NCI-H128 (cell line): ENCODE results near the gene THRA.

Experiments used
- DNase-seq: peaks from one replicate; lab custom pipeline; 2025; ENCODE audit not compliant: unreplicated experiment; lab: John Stamatoyannopoulos, UW

Gene THRA

DNA sequence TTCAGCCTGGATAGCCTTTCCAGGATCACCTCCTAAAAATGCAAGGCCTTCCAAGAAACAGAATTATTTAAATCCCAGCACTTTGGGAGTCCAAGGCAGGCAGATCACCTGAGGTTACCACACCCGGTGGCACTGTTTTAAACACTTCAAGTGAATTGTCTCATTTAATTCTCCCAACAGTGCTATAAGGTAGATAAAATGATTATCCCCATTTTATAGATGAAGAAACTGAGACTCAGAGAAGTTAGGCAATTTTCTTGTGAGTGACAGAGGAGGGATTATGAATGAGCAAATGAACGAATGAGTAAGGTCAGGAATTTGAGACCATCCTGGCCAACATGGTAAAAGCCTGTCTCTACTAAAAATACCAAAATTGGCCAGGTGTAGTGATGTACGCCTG lies 16.8 kb downstream of the THRA start:
- no peak for DNase-seq

DNA sequence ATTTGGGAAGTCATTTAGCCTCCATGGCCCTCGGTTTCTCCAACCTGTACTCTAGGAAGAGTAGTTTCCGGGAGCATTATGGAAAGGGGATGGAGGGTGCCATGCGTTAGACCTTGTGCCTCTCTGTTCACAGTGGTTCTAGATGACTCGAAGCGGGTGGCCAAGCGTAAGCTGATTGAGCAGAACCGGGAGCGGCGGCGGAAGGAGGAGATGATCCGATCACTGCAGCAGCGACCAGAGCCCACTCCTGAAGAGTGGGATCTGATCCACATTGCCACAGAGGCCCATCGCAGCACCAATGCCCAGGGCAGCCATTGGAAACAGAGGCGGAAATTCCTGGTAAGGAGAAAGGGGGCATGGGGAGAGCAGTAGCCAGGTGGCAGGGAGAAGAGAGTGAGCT lies 21.7 kb downstream of the THRA start:
- no peak for DNase-seq

- DNase-seq, result no peak
Measured at GRCh38 chr17:40086150-40087044, 23.6 kb downstream of the THRA start.

- no peak for DNase-seq
Measured at GRCh38 chr17:40087049-40087794, 24.5 kb downstream of the THRA start.

DNA sequence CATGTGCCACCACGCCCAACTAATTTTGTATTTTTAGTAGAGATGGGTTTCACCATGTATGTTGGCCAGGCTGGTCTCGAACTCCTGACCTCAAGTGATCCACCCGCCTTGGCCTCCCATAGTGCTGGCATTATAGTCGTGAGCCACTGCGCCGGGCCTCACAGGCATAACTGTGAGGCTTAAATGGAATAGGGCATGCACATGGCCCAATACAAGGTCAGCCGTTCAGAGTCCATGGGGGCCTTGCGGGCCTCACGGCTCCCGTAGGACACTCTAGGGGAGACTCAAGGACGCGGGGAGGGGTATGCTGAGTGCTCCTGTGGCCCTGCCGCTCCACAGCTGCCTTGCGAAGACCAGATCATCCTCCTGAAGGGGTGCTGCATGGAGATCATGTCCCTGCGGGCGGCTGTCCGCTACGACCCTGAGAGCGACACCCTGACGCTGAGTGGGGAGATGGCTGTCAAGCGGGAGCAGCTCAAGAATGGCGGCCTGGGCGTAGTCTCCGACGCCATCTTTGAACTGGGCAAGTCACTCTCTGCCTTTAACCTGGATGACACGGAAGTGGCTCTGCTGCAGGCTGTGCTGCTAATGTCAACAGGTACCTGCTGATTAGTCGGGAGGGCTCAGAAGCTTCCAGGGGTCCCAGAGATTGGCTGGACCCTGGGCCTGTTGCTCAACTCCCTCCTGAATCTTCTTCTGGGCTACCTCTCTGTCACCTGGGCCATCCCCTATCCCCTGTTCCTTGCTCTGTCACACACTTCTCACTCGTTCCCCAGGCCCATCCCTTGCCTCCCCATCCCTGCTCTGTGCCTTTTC lies 25.3 kb downstream of the THRA start:
- no peak for DNase-seq

DNA sequence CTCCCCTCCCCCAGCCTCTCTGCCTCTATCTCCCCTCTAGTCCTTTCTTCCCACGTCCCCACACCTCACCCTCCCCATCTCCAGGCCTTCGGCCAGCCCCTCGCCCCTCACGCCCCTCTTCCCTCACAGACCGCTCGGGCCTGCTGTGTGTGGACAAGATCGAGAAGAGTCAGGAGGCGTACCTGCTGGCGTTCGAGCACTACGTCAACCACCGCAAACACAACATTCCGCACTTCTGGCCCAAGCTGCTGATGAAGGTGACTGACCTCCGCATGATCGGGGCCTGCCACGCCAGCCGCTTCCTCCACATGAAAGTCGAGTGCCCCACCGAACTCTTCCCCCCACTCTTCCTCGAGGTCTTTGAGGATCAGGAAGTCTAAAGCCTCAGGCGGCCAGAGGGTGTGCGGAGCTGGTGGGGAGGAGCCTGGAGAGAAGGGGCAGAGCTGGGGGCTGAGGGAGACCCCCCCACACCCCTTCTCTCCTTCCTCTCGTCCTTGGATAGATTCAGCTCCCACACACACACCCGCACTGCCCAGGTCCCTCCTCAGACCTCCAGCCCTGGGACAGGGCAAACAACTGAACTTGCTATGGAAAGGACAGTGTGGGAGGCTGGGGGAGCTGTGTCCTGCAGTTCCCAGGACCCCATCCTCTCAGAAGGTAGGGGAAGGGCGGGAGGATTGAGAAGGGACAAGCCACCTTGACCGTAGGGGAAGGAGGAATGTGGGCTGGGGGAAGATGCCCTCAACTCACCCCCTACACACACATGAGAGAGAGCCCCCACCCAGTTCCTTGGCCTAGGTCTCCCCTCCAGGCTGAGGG lies 26.5 kb downstream of the THRA start:
- no peak for DNase-seq

DNA sequence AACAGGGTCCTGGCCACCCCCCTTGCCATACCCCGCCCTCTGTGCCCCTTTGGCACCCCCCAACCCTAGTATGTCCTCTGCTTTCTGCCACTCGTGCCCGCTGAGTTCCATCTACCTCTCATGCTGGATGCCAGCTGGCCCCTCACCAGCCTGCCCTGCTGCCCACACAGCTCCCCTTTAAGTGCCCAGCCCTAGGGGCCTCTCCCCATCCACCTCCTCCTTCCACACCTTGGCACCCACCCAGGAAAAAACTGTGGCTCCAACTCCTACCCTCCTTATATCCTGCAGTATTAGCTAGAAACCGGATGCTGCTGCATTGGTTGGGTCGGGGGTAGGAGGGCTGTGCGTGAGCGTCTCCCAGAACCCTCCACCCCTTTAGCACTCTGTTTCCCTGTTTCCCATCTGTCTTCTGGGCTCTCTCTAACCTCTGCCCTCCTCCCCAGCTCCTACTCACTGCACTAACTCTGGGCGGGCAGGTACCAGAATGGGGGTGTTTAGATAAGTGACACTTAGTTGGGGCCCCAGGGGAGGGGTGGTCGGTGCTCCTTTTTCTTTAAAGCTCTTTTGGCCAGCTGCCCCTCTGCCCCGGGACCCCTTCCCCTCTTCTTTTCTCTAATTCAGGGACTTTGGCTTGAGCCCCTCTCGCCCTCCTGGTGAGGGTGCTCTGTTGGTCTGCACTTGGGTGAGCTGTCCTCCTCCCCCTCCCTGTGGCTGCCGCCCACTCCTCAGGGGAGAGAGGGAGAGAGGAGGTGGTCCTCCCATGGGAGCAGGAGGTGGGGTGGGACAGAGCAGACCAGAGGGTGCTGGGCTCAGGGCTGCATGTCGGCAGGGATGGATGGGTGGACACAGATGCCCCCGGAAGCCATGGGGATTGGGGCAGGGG lies 27.7 kb downstream of the THRA start:
- no peak for DNase-seq

DNA sequence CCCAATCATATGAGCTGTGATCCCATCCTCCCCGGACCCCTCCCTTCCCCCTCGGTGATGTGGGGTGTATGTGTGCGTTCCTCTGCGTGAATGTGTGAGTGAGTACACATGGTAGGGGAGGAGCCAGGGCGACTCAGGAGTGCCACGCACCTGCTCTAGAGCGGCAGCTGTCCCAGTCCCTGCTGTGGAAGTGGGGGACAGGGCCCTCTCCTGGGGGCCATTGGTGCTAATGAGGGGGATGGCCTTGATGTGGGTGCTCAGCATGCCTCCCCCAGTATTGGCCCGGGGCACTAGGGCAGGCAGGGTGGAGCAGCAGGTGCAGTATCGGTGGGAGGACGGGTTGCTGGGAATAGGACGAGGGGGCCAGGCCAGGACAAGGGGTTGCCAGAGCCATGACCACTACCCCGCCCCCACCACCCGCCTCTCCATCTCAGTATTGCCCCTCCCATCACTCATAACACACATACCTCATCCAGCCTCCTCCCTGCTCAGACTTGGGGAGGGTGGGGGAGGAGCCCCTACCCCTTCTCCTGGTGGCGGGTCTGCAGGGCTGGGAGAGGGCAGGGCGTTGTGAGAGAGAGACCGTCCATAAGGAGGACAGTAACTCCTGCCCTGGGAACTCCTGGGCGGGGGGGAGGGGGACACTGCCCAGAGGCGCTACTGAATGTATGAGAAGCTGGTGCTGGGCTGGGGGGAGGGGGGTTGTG lies 29.1 kb downstream of the THRA start:
- no peak for DNase-seq

DNA sequence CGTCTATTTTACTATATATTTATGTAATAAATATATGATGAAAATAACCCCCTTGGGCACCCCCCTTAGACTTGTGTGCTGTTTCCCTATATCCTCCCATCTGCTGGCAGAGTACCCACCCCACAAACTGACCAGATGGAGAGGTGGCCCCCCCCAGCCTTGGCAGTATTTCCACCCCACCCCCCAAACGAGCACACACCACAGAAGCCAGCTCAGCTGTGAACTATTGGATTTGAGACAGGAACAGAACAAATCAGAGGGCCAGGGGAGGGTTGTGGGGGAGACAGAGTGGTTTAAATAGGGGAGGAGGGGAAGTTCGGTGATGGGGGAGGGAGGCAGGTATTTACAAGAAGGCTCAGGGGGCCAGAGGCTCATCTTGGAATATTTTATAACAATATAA lies 29.8 kb downstream of the THRA start:
- no peak for DNase-seq

DNA sequence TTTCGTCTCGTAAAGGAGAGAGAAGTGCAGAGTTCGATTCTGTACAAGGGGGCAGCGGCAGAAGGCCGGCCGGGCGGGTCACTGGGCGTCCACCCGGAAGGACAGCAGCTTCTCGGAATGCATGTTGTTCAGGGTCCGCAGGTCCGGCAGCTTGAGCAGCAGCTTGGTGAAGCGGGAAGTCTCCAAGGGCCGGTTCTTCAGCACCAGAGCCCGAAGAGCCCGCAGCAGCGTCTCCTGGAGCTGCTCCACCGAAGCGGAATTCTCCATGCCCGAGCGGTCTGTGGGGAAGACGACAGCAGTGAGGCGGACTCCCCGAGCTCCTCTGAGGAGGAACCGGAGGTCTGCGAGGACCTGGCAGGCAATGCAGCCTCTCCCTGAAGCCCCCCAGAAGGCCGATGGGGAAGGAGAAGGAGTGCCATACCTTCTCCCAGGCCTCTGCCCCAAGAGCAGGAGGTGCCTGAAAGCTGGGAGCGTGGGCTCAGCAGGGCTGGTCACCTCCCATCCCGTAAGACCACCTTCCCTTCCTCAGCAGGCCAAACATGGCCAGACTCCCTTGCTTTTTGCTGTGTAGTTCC lies 30.3 kb downstream of the THRA start:
- DNase-seq, result no peak

DNA sequence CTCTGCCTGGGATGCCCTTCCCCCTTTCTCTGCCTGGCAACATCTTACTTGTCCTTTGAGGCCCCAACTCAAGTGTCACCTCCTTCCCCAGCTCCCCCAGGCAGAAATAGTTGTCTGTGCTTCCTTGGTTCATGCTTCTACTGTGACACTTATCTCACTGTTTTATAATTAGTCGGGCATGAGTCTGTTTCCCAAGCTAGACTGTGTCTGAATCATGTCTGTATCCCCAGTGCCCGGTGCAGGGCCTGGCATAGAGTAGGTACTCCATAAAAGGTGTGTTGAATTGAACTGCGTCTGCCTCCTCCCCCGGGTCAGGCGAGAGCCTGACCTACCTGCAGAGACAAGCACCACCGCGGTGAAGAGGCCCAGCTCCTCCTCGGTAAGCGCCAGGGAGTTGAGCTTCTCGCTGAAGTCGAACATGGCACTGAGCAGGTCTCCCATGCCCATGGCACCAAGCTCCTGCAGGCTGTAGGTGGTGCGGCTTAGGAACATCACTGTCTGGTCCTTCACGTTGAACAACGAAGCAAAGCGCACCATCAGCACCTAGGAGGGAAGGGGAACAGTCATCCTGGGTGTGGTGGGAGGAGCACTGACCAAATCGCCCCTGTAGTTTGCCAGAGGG lies 30.9 kb downstream of the THRA start:
- DNase-seq, result no peak

- no peak for DNase-seq
Measured at GRCh38 chr17:40094874-40095273, 32.1 kb downstream of the THRA start.

DNA sequence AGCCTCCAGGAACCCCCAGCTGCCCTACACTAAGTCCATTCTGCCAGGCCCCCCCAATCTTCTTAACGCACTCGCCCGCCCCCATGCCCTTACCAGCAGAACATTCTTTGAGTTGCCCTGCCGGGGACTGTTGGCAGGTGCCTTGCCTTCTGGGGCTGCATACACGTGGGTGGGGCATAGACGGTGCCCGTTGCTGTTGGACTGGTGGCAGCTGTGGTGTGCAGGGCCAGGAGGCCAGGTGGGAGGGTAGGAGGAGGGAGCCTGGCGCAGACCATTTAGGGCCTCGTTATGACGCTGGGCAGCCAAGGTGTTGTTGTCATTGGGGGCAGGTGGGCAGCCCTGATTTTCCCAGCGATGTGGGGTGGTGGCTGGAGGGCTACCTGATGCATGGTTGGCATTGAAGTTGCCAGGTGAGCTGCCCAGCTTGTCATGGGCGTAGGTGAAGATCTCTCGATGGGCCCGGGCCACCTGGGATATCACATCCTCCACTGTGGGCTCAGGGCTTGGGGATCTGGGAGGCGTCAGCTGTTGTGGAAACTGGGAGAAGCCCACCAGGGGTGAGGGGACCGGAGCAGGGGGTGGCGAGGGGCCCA lies 32.7 kb downstream of the THRA start:
- DNase-seq, result no peak

- DNase-seq, result no peak
Measured at GRCh38 chr17:40095944-40096791, 33.4 kb downstream of the THRA start.

DNA sequence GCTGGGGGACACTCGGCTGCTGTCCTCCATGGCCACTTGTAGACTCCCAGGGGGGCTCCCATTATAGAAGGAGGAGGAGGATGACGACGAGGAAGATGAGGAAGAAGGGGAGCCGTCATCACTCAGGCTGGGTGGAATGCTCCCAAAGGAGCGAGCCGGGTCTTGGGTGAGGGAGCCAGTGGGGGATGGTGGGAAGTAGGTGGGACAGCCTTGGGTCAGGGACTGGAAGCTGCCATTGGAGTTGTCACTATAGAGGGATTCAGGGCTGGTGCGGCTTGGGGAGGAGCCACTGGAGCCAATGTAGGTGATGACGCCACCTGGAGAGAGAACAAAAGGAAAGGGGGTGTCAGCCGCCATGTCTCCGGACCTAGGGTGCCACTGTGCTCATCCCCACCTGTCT lies 34.3 kb downstream of the THRA start:
- no peak for DNase-seq

- DNase-seq, result no peak
Measured at GRCh38 chr17:40097931-40098845, 35.4 kb downstream of the THRA start.
